Measurements from ENCODE around the gene SLC25A26.

SLC25A26 gene

GRCh38 chr3:66348704-66349103, 127.9 kb downstream of the SLC25A26 start:
- Mint-ChIP-seq H3K4me1 (peaks cover 1% of the 10 kb centered on the region), H3K36me3 (ENCODE audit: low read depth) (peaks cover 25% of the 10 kb centered on the region), H3K27me3 (no peaks in the 10 kb centered on the region), H3K27ac (no peak overlapping the region), H3K9me3 (peaks cover 5% of the 10 kb centered on the region), H3K4me3 (no peak overlapping the region)
- ATAC-seq (no peak), DNase-seq (no peak)

- Mint-ChIP-seq H3K4me3 (no peak overlapping the region), H3K27me3 (no peaks in the 10 kb centered on the region), H3K27ac (no peak overlapping the region), H3K4me1 (peaks cover 8% of the 10 kb centered on the region), H3K9me3 (peaks cover 5% of the 10 kb centered on the region), H3K36me3 (ENCODE audit: low read depth) (peaks cover 22% of the 10 kb centered on the region)
- ATAC-seq (no peak), DNase-seq (no peak)
These were observed 129.8 kb downstream of the SLC25A26 start for GRCh38 chr3:66350601-66351000.

DNA sequence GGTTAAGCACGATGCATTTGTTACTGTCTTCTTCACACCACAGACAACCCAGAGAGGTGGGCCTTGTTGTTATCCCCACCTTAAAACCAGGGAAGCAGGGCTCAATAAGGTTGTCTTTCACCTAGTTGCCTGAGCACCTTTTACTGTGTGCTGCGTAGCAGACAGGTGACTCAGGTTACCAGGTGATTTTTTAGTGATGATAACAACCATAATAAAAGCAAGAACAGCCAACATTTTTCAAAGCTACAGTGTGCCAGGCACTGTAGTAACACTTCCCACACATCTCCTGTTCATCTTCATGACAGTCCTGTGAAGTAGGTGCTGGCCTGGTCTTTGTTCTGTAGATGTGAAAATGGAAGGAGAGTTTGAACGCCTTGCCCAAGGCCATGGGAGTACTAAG, 132.2 kb downstream of the SLC25A26 start:
- ATAC-seq (no peak), DNase-seq (no peak)
- H3K27ac Mint-ChIP-seq = no peak overlapping the region
- H3K4me3 Mint-ChIP-seq = no peak overlapping the region
- peaks cover 2% of the 10 kb centered on the region for H3K36me3 Mint-ChIP-seq (ENCODE audit: low read depth)
- peaks cover 10% of the 10 kb centered on the region for H3K4me1 Mint-ChIP-seq
- H3K9me3 Mint-ChIP-seq = no peaks in the 10 kb centered on the region
- H3K27me3 Mint-ChIP-seq = no peaks in the 10 kb centered on the region

- ATAC-seq = no peak
These were observed 132.7 kb downstream of the SLC25A26 start for GRCh38 chr3:66353530-66353929.

DNA sequence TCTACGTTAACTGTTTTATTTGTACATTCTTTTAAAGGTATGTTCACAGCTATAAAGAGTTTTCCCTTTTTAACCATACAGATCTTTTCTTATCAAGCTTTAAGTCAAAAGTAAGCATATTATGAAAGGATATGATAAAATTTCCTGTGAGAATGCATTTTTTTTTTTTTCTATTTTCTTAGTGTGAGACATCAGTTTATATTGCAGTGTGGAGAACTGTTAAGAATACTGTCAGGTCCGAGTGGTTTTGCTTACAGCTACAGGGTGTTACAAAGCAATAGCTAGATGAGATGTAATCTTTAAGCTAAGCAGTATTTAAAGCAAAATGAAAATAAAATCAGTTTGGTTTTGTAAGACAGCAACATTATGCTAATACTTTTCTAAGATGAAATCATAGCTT, 133.2 kb downstream of the SLC25A26 start:
- H3K4me3 Mint-ChIP-seq = no peak overlapping the region
- no peak for DNase-seq
- no peaks in the 10 kb centered on the region for H3K9me3 Mint-ChIP-seq
- no peak overlapping the region for H3K27ac Mint-ChIP-seq
- H3K36me3 Mint-ChIP-seq (ENCODE audit: low read depth) = no peaks in the 10 kb centered on the region
- H3K27me3 Mint-ChIP-seq = no peaks in the 10 kb centered on the region
- no peak for ATAC-seq
- H3K4me1 Mint-ChIP-seq = peaks cover 10% of the 10 kb centered on the region

More at GRCh38 chr3:66353530-66353929, 132.7 kb downstream of the SLC25A26 start:
- H3K4me3 Mint-ChIP-seq = no peak overlapping the region
- H3K4me1 Mint-ChIP-seq = peaks cover 10% of the 10 kb centered on the region
- H3K9me3 Mint-ChIP-seq = no peaks in the 10 kb centered on the region
- no peaks in the 10 kb centered on the region for H3K36me3 Mint-ChIP-seq (ENCODE audit: low read depth)
- no peak overlapping the region for H3K27ac Mint-ChIP-seq
- DNase-seq = no peak
- no peaks in the 10 kb centered on the region for H3K27me3 Mint-ChIP-seq

DNA sequence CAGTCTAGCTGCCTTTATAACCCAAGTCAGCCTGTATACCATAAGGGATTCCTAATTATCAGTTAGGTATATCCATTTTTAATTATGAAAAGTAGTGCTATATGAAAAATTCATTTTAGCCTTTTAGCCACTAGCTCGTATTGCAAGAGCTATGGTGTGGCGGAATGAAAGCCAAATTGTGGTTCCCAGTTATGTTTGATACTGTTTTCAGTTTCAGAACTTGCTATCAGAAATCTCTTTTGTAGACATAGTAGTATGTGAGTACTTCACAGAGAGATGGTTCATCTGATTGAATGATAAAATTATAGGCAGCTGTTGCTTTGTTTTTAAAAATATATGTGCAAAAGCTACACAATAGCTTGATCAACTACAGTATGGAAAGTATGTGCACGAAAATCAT, 134.6 kb downstream of the SLC25A26 start:
- no peaks in the 10 kb centered on the region for H3K36me3 Mint-ChIP-seq (ENCODE audit: low read depth)
- H3K27ac Mint-ChIP-seq = no peak overlapping the region
- no peaks in the 10 kb centered on the region for H3K27me3 Mint-ChIP-seq
- ATAC-seq (peak; percentile 52), DNase-seq (no peak)
- H3K9me3 Mint-ChIP-seq = no peaks in the 10 kb centered on the region
- H3K4me3 Mint-ChIP-seq = no peak overlapping the region
- H3K4me1 Mint-ChIP-seq = peaks cover 10% of the 10 kb centered on the region

DNA sequence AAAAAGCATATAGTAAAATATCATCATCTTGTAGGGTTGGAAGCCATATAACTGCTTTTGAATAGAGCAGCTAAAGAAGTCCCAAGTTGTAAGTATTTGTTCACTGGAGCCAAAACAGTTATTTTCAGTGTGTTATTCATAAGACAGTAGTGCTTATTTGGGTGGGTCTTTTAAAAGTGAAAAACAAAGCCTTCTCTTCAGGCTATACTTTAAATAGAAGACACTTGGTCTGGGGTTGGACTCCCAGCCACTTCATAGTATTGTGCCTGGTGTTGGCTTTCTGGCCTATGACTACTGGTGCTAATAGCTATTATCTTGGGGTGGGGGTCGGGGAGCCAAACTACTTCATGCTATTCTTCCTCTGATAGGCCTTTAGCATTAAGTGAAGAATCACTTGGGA, 135.2 kb downstream of the SLC25A26 start:
- Mint-ChIP-seq H3K27me3 (no peaks in the 10 kb centered on the region), H3K9me3 (no peaks in the 10 kb centered on the region), H3K4me1 (peaks cover 10% of the 10 kb centered on the region), H3K36me3 (ENCODE audit: low read depth) (no peaks in the 10 kb centered on the region), H3K27ac (no peak overlapping the region), H3K4me3 (no peak overlapping the region)
- ATAC-seq (no peak), DNase-seq (no peak)

DNA sequence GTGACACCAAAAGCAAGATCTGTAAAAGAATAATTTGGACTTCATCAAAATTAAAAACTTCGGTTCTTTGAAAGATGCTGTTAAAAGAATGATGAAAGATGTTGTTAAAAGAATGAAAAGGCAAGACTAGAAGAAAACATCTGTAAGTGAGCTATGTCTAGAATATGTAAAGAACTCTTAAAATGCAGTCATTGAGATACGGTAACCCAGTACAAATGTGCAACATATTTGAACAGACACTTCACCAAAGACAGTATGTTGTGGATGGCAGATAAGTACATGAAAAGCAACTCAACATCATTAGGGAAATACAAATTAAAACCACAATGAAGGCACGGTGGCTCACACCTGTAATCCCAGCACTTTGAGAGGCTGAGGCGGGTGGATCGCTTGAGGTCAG, 140.6 kb downstream of the SLC25A26 start:
- Mint-ChIP-seq H3K4me3 (no peak overlapping the region), H3K27ac (no peak overlapping the region), H3K4me1 (no peaks in the 10 kb centered on the region), H3K9me3 (no peaks in the 10 kb centered on the region), H3K27me3 (no peaks in the 10 kb centered on the region), H3K36me3 (ENCODE audit: low read depth) (peaks cover 13% of the 10 kb centered on the region)
- ATAC-seq = no peak
- DNase-seq = no peak

DNA sequence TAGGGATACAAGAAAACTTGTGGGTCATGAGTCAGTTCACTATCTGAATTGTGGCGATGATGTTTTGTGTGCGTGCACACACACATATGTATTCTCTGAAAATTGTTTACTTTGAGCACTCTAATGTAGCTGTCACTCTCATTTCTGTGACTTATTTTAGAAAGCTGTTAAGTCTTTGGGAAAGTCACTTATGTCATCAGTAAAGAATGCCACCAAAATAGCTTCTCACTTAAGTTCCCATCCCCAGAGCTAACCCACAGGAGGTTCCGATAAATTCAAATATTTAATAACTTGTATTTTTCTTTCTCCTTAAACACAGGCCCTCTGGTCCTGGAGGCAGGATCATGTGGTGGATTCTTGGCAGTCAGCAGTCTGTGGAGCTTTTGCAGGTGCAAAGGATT, 141.7 kb downstream of the SLC25A26 start:
- Mint-ChIP-seq H3K27me3 (no peaks in the 10 kb centered on the region), H3K36me3 (ENCODE audit: low read depth) (peaks cover 13% of the 10 kb centered on the region), H3K4me3 (no peak overlapping the region), H3K9me3 (no peaks in the 10 kb centered on the region), H3K27ac (no peak overlapping the region), H3K4me1 (no peaks in the 10 kb centered on the region)
- ATAC-seq (no peak), DNase-seq (no peak)

DNA sequence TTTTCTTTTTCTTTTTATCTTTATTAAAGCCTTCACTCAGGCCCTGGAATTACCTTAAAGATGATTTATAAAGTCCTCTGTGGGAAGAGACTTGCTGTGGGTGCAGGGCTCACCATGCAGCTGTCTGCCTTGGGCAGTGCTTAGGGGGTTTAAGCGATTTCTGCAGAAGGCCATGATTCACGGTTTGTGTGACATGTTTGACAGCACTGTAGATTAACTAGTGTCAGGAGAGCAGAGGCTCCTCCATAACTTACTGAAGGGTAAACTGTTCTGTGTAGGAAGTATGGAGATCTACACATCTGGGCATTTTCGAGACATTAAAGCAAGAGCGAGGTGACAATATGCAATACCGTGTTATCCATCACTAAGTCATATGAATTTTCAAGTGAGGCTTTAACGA, 142.3 kb downstream of the SLC25A26 start:
- DNase-seq = no peak
- no peaks in the 10 kb centered on the region for H3K4me1 Mint-ChIP-seq
- H3K9me3 Mint-ChIP-seq = no peaks in the 10 kb centered on the region
- no peak overlapping the region for H3K4me3 Mint-ChIP-seq
- ATAC-seq = no peak
- no peak overlapping the region for H3K27ac Mint-ChIP-seq
- H3K36me3 Mint-ChIP-seq (ENCODE audit: low read depth) = peaks cover 13% of the 10 kb centered on the region
- no peaks in the 10 kb centered on the region for H3K27me3 Mint-ChIP-seq

GRCh38 chr3:66365080-66365479, 144.3 kb downstream of the SLC25A26 start:
- Mint-ChIP-seq H3K27ac (no peak overlapping the region), H3K4me1 (no peaks in the 10 kb centered on the region), H3K27me3 (no peaks in the 10 kb centered on the region), H3K36me3 (ENCODE audit: low read depth) (peaks cover 18% of the 10 kb centered on the region), H3K4me3 (no peak overlapping the region), H3K9me3 (no peaks in the 10 kb centered on the region)
- no peak for ATAC-seq
- no peak for DNase-seq

DNA sequence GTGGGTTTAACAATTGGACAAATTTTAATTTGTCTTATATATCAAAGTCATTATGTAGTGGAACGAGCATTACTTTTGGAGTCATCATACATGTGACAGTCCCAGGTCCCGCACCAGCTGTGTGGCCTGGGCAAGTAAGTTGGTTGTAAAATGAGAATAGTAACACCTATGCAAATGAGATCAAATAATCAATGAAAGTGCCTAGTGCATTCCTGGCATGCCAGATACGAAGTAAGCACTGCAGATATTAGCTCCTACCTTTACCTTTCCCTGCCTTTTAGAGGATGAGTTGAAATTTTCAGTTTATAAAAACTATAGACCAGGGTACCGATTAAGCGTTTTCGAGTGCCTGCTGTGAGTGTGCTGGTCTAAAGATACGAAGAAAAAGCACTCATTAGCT, 145.9 kb downstream of the SLC25A26 start:
- Mint-ChIP-seq H3K27me3 (no peaks in the 10 kb centered on the region), H3K9me3 (no peaks in the 10 kb centered on the region), H3K4me1 (peaks cover 4% of the 10 kb centered on the region), H3K36me3 (ENCODE audit: low read depth) (peaks cover 16% of the 10 kb centered on the region), H3K27ac (no peak overlapping the region), H3K4me3 (no peak overlapping the region)
- no peak for DNase-seq
- ATAC-seq = no peak

DNA sequence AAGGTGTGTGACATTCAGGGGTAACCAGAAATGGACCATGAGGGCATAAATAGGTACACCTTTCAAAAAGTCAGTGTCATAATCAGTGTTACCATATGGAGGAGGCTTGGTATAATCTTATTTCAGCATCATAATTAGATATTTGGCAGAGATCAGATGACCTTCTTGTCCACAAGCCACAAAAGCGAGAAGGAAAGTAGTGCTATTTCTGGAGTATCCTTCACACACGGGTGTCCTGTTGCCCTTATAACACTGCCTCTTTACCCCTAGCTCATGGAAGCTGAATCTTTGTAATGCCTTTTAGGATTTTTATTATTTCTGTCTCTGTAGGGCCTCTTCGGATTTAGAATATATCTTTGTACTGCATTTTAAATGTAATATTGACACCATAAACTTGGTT, 147.2 kb downstream of the SLC25A26 start:
- Mint-ChIP-seq H3K4me3 (no peak overlapping the region), H3K36me3 (ENCODE audit: low read depth) (peaks cover 22% of the 10 kb centered on the region), H3K9me3 (no peaks in the 10 kb centered on the region), H3K27ac (no peak overlapping the region), H3K4me1 (peaks cover 4% of the 10 kb centered on the region), H3K27me3 (no peaks in the 10 kb centered on the region)
- ATAC-seq (no peak), DNase-seq (no peak)

DNA sequence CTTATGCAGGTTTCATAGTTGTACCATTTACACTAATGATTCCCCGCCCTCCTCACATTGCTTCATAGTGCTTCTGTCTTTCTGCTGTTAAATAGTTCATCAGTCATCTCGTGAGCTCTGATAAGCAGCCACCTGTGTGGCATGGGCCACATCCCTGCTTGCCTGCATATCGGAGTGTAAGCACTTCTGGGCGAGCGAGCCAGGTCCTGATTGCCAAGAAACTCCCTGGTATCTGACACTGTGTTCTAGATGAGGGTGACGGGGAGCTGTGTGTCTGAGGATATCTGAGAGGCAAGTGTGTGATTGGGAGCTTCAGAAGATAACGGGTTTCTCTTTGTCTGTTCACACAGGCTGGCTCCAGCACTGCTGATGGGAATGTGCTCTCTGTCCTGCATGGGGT, 149.4 kb downstream of the SLC25A26 start:
- H3K27ac Mint-ChIP-seq = no peak overlapping the region
- peaks cover 4% of the 10 kb centered on the region for H3K4me1 Mint-ChIP-seq
- ATAC-seq (no peak), DNase-seq (no peak)
- H3K27me3 Mint-ChIP-seq = no peaks in the 10 kb centered on the region
- peaks cover 22% of the 10 kb centered on the region for H3K36me3 Mint-ChIP-seq (ENCODE audit: low read depth)
- no peak overlapping the region for H3K4me3 Mint-ChIP-seq
- H3K9me3 Mint-ChIP-seq = no peaks in the 10 kb centered on the region

DNA sequence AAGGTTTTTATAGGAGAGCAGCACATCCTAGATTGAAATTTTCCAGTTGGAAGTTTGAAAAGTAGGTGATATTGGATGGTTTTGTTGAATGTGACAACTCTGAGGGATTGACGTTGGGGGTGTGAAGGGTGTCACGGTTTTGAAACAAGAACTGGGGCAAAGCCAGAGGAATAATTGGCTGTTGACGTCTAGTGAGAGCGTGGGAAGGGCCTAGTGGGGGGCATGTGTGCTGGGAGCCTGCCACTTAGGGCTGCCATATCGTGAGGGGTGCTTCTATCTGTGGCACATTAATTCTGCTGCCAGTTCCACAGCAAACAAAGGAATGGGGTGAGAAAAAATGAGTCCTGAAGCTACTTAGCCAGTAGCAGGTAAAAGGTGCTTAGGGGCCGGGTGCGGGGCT, 150.6 kb downstream of the SLC25A26 start:
- DNase-seq = no peak
- Mint-ChIP-seq H3K27ac (no peak overlapping the region), H3K27me3 (no peaks in the 10 kb centered on the region), H3K36me3 (ENCODE audit: low read depth) (peaks cover 26% of the 10 kb centered on the region), H3K9me3 (no peaks in the 10 kb centered on the region), H3K4me3 (no peak overlapping the region), H3K4me1 (peaks cover 4% of the 10 kb centered on the region)
- no peak for ATAC-seq

DNA sequence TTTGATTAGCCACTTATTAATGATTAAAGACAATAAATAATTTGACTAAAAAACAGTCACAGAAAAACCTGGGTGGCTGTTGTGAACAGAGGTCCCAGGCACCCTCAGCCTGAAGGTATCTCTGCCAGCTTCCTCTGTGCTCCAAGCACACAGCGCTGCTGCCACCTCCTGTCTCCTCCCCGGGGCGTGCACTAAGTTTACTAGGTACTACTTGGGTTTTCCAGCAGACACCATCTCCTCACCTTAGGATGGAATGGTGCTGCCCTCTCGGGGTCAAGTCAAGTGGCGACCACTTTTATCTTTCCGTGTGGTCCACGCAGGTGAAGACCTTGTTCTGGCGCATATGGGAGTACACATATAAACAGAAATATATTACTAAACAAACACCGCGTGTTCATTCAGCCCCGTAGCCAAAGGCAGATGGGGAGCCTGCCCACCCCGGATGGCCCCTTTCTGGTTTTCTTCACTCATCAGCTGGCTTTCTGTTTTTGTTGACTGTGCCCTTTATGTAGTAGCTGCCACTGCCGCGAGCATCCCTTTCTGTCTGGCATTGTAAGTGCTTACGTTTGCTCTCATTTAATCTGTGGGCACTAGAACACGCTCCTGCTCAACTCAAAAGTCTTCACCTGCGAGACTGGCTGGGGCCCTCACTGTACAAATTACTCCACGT, 152.0 kb downstream of the SLC25A26 start:
- H3K27me3 Mint-ChIP-seq = no peaks in the 10 kb centered on the region
- no peak overlapping the region for H3K27ac Mint-ChIP-seq
- H3K9me3 Mint-ChIP-seq = no peaks in the 10 kb centered on the region
- H3K4me3 Mint-ChIP-seq = no peak overlapping the region
- peaks cover 34% of the 10 kb centered on the region for H3K36me3 Mint-ChIP-seq (ENCODE audit: low read depth)
- DNase-seq (peak; percentile 13), ATAC-seq (no peak)
- peaks cover 5% of the 10 kb centered on the region for H3K4me1 Mint-ChIP-seq

All from activated naive CD8-positive, alpha-beta T cell treated with anti-CD3 and anti-CD28 coated beads, Interleukin-2, amount 50 U/mL, for 24 hours (primary cell).